Memory B cell (primary cell): ENCODE measurements around the gene DYRK1A.

Source experiments
- ATAC-seq: fragments of 150-1000 bp; cut with Tn5 transposase; 2 replicates; pipeline ENCODE4 v1.10.0; 2021; ENCODE audit warnings: low read depth, mild to moderate bottlenecking, moderate library complexity
- DNase-seq, 2 donors: peaks; one replicate each; pipeline ENCODE4 v3.0.0; 2022; ENCODE audit warnings: low spot score in 2 of 2
- H3K27ac Mint-ChIP-seq: one replicate; pipeline ENCODE4 v1.8.0; 2022; ENCODE audit warnings: mild to moderate bottlenecking, moderate library complexity, mixed read lengths
- H3K27me3 Mint-ChIP-seq: one replicate; pipeline ENCODE4 v1.8.0; 2022; ENCODE audit warnings: mixed read lengths
- H3K36me3 Mint-ChIP-seq: one replicate; pipeline ENCODE4 v1.8.0; 2022; ENCODE audit warnings: mild to moderate bottlenecking, mixed read lengths
- H3K4me1 Mint-ChIP-seq: one replicate; pipeline ENCODE4 v1.8.0; 2022; ENCODE audit warnings: mixed read lengths
- H3K4me3 Mint-ChIP-seq: one replicate; pipeline ENCODE4 v1.8.0; 2022; ENCODE audit warnings: mild to moderate bottlenecking, moderate library complexity, mixed read lengths
- H3K9me3 Mint-ChIP-seq: one replicate; pipeline ENCODE4 v1.8.0; 2022; ENCODE audit warnings: mixed read lengths

Gene DYRK1A

DNA sequence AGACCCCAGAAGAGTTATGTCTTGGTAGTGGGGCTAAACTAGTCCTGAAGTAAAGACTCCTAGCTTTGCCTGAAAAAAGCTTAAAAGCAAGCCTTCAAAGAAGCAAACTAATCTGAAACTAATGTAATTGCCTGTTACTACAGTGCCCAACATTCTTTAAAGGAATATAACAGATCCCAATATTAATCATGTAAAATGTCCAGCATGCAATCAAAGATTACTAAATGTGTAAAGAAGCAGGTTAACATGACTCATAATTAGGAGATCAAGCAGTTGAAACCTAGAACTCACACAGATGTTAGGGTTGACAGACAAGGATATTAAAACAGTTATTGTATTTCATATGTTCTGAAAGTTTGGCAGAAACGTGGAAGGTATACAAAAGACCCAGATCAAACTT is 17.8 kb downstream of the DYRK1A start:
- Mint-ChIP-seq H3K4me3 (no peak overlapping the region), H3K4me1 (peaks cover 59% of the 10 kb centered on the region), H3K36me3 (peaks cover 10% of the 10 kb centered on the region), H3K9me3 (peaks cover 2% of the 10 kb centered on the region), H3K27ac (peak overlapping the region; percentile 61), H3K27me3 (no peaks in the 10 kb centered on the region)
- no peak for ATAC-seq
- DNase-seq, result no peak

DNA sequence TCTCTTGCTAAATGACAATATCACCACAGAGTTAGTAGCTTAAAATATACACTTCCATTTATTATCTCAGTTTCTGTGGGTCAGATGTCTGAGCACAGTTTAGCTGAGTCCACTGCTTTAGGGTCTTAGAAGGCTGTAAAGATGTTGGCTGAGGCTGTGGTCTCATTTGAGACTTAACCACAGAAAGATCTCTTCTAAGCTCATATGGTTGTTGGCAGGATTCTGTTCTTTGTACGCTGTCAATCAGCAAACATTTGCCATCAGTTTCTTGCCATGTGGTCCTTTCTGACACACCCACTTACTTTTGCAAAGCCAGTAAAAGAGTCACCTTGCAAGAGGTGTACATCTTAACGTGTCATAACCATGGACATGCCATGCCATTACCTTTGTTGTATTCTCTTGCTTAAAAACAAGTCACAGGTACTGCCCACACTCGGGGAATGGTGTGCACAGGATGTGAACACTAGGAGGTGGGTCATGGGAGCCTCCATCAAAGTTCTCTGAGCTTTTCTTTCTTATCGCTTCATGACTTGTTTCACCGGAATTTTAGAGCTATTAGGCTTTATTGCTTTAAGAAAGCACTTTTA is 18.7 kb downstream of the DYRK1A start:
- Mint-ChIP-seq H3K9me3 (peaks cover 2% of the 10 kb centered on the region), H3K36me3 (peaks cover 10% of the 10 kb centered on the region), H3K27ac (peak overlapping the region; percentile 61), H3K27me3 (no peaks in the 10 kb centered on the region), H3K4me1 (peaks cover 64% of the 10 kb centered on the region), H3K4me3 (no peak overlapping the region)
- DNase-seq, result no peak
- no peak for ATAC-seq

DNA sequence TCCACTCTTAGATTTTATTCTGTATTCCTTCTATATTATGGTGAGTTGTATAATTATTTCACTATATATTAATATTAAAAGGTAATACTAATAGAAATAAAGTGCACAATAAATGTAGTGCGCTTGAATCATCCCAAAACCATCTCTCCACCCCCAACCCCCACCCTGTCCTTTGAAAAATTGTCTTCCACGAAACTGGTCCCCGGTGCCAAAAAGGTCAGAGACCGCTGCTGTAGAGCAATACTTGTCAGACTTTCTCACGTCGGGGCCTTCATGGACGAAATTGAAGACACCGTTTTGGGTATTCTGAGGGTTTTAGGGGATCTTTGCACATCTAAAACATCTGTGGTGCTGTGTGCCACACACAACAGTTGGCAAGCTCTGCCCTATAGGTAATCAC is 19.6 kb downstream of the DYRK1A start:
- H3K27me3 Mint-ChIP-seq, result no peaks in the 10 kb centered on the region
- DNase-seq (no peak), ATAC-seq (no peak)
- H3K36me3 Mint-ChIP-seq, result peaks cover 8% of the 10 kb centered on the region
- H3K9me3 Mint-ChIP-seq, result peaks cover 2% of the 10 kb centered on the region
- H3K4me1 Mint-ChIP-seq, result peaks cover 64% of the 10 kb centered on the region
- no peak overlapping the region for H3K4me3 Mint-ChIP-seq
- H3K27ac Mint-ChIP-seq, result no peak overlapping the region

DNA sequence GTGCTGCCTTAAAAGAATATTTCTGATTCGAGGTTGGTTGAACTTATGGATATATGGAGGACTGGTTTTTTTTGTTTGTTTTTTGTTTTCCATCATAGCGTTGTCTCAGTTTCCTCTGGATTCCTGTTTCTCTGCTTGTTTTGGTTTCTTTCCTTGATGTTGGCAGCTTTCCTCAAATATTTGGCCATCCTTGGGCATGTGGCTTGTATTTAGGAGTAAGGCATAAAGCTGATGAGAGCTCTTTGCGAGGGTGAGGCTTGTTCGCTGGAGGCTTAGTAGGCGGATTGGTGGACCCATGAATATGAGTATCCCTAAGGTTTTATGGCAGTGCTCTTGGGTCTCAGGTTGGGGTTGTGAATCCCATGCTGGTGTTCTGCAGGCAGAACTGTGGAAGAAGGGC is 22.9 kb downstream of the DYRK1A start:
- H3K4me3 Mint-ChIP-seq, result peak overlapping the region; percentile 2
- no peak for ATAC-seq
- DNase-seq, result no peak
- no peaks in the 10 kb centered on the region for H3K27me3 Mint-ChIP-seq
- no peaks in the 10 kb centered on the region for H3K9me3 Mint-ChIP-seq
- H3K4me1 Mint-ChIP-seq, result peaks cover 65% of the 10 kb centered on the region
- H3K27ac Mint-ChIP-seq, result peak overlapping the region; percentile 60
- peaks cover 3% of the 10 kb centered on the region for H3K36me3 Mint-ChIP-seq

DNA sequence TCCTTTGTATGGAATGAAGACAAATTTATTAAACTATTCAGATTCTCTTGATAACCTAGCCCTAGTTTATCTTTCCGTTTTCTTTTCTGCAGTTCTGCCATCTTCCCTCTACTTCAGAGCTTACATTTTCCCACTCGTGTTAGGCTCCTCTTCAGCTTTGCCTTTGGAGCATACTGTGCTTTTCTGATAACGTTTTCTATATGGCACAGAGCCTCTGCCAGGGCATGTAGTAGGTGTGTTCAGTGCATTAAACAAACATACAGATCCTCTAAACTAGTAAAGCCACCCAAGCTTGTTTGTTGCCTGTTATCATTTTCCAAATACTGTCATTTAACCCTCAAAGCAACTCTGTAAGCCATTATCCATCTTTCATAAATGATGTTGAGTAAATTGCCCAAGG is 25.1 kb downstream of the DYRK1A start:
- DNase-seq (no peak), ATAC-seq (no peak)
- H3K4me1 Mint-ChIP-seq, result peaks cover 62% of the 10 kb centered on the region
- peak overlapping the region; percentile 47 for H3K4me3 Mint-ChIP-seq
- H3K36me3 Mint-ChIP-seq, result no peaks in the 10 kb centered on the region
- peak overlapping the region; percentile 30 for H3K27ac Mint-ChIP-seq
- no peaks in the 10 kb centered on the region for H3K27me3 Mint-ChIP-seq
- no peaks in the 10 kb centered on the region for H3K9me3 Mint-ChIP-seq

DNA sequence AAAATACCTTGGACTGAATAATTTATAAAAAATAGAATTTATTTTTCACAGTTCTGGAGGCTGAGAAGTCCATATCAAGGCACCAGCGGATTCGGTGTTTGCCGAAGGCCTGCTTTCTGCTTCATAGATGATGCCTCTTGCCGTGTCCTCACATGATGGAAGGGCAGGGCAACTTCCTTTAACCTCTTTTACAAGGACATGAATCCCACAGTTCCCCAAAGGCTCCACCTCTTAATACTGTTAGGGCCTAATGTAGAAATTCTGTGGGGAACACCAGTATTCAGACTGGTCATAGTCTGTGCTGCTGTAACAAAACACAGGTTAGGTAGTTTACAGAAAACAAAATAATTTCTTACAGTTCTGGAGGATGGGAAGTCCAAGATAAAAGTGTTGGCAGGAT is 25.9 kb downstream of the DYRK1A start:
- Mint-ChIP-seq H3K4me3 (no peak overlapping the region), H3K36me3 (no peaks in the 10 kb centered on the region), H3K27ac (no peak overlapping the region), H3K9me3 (no peaks in the 10 kb centered on the region), H3K4me1 (peaks cover 62% of the 10 kb centered on the region), H3K27me3 (no peaks in the 10 kb centered on the region)
- no peak for ATAC-seq
- DNase-seq, result no peak

DNA sequence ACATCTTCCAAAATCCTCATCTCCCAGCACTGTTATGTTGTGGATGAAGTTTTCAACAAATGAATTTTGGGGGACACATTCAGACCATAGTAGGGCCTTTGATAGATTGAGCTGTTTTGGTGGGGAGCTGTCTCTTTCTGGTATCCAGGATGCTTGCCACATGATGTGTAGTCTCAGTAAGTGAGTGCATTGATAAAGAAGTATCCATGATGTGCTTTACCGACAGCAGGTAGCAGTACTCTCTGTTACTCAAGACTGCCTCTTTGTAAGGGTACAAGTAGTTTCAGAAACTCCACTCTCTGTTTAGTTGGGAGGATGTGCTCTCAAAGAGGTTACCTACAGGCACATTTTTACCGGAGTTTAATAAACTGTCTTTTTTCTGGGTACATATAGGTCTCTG is 26.5 kb downstream of the DYRK1A start:
- Mint-ChIP-seq H3K4me3 (no peak overlapping the region), H3K9me3 (no peaks in the 10 kb centered on the region), H3K36me3 (no peaks in the 10 kb centered on the region), H3K27me3 (no peaks in the 10 kb centered on the region), H3K4me1 (peaks cover 58% of the 10 kb centered on the region), H3K27ac (no peak overlapping the region)
- ATAC-seq, result no peak
- no peak for DNase-seq

DNA sequence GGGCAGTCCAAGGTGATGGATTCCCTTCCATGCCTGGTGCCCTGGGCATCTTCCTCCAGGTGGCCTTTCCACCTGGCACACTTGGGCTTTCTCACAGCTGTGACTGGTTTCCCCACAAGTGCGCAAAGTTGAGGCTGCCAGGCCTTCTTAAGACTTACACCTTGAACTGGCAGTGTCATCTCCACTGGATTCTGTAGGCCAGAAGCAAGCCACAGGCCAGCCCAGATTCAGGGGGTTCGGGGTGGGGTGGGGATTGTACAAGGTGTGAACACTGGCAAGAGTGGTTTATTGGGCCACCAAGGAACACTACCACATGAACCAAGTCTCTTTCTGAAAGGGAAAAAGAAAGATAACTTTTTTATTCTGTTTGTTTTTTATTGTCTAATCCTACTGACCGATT is 27.2 kb downstream of the DYRK1A start:
- peaks cover 60% of the 10 kb centered on the region for H3K4me1 Mint-ChIP-seq
- DNase-seq (no peak), ATAC-seq (no peak)
- H3K27me3 Mint-ChIP-seq, result no peaks in the 10 kb centered on the region
- no peaks in the 10 kb centered on the region for H3K9me3 Mint-ChIP-seq
- no peak overlapping the region for H3K27ac Mint-ChIP-seq
- H3K36me3 Mint-ChIP-seq, result peaks cover 2% of the 10 kb centered on the region
- no peak overlapping the region for H3K4me3 Mint-ChIP-seq

DNA sequence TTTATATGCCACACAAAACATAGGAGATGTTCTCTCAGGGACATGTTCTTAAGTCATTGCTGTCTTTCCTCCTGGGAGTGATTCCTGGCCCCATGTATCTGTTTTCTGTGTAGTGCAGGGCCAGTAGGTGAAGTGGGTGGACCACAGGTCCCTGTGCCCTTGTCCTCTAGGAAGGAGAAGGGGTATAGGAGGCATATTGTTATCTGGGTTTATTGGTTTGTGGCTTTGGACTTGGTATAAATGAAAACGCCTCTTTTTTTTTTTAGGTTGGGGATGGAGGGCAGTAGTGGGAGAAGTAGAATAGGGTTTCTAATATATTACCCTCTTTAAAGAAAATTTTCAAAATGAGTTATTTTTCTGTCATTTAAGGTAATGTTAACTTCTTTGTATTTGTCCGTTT is 29.4 kb downstream of the DYRK1A start:
- Mint-ChIP-seq H3K27ac (peak overlapping the region; percentile 25), H3K9me3 (no peaks in the 10 kb centered on the region), H3K4me1 (peaks cover 58% of the 10 kb centered on the region), H3K36me3 (peaks cover 4% of the 10 kb centered on the region), H3K27me3 (no peaks in the 10 kb centered on the region), H3K4me3 (no peak overlapping the region)
- no peak for DNase-seq
- no peak for ATAC-seq

DNA sequence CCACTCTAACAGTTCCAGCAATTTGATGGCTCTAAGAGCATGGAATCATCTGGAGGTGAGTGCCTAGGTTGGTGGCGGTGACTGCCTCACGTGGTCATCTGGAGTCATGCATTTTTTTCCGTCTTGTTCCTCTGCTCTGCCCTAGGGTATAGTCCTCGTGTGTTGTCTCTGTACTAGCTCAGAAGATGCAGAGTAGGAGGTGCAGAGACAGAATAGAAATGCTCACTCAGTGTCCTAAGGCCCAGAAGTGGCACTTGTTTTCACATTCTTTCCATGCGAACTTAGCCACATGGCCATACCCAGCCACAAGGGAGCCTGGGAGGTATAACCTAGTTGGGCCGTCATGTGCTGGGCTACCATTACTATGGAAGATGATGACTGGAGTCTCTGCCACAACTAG is 30.3 kb downstream of the DYRK1A start:
- peaks cover under 1% of the 10 kb centered on the region for H3K9me3 Mint-ChIP-seq
- H3K36me3 Mint-ChIP-seq, result peaks cover 4% of the 10 kb centered on the region
- H3K4me3 Mint-ChIP-seq, result no peak overlapping the region
- H3K4me1 Mint-ChIP-seq, result peaks cover 49% of the 10 kb centered on the region
- DNase-seq (no peak), ATAC-seq (no peak)
- H3K27ac Mint-ChIP-seq, result no peak overlapping the region
- H3K27me3 Mint-ChIP-seq, result no peaks in the 10 kb centered on the region

DNA sequence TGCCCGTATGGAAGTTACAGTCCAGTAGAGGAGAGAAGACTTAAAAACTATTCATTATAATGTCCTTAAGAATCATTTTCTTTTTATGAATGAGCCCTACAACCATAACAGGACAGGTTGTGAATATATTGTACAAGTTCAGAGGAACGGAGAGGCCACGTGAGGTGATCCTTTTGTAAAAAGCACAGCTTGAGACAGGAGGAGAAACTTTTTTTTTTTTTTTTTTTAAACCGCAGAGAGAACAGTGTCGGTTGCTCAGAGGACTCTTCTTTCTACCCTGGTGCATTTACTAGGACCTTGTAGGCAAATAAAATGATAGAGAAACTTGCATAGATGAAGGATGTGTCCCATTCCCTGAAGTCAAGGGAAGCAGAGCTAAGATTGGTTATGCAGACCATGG is 32.1 kb downstream of the DYRK1A start:
- no peak for DNase-seq
- Mint-ChIP-seq H3K27me3 (no peaks in the 10 kb centered on the region), H3K36me3 (peaks cover 14% of the 10 kb centered on the region), H3K27ac (peak overlapping the region; percentile 52), H3K9me3 (peaks cover 8% of the 10 kb centered on the region), H3K4me1 (peaks cover 44% of the 10 kb centered on the region), H3K4me3 (no peak overlapping the region)
- ATAC-seq, result no peak

DNA sequence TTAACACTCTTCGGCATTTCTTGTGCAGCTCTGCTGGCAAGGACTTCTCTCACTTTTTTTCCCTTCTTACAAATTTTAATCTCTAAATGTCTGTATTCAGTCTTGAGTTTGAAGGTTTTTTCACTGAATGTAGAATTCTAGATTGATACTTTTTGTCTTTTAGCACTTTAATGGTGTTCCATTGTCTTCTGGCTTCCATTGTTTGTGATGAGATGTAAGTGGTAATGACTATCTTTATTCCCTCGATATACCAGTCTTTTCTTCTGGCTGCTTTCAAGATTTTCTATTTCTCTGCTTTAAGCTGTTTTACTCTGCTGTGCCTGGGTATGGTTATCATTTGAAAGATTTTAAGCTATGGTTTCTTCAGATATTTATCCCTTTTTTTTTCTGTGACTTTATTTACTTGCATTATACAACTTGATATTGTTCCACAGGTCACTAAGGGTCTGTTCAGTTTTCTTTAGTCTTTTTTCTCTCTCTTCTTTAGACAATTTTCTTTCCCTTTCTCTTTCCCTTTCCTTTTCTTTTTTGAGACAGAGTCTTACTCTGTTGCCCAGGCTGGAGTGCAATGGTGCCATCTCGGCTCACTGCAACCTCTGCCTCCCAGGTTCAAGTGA is 35.8 kb downstream of the DYRK1A start:
- H3K36me3 Mint-ChIP-seq, result peaks cover 14% of the 10 kb centered on the region
- no peak overlapping the region for H3K4me3 Mint-ChIP-seq
- peaks cover 8% of the 10 kb centered on the region for H3K9me3 Mint-ChIP-seq
- no peak for ATAC-seq
- peak overlapping the region; percentile 55 for H3K27ac Mint-ChIP-seq
- peaks cover 52% of the 10 kb centered on the region for H3K4me1 Mint-ChIP-seq
- H3K27me3 Mint-ChIP-seq, result no peaks in the 10 kb centered on the region
- DNase-seq, result no peak

DNA sequence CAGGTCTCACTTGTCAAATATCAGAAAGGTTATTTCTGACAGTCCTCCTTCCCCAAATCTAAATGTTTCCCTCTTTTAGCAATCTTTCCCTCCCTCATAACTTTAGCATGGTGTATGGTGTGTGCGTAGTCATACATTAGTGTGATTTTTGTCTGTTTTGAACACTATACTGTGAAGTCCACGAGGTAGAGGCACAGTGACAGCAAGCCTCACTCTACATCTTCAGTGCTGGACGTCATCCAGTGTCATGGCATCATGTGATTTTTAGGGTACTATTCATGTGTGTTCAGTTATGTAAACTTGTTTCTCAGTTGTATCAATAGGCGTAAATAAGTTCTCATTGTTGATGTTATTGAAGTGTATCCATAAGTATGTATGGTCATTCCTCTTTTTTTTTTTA is 39.1 kb downstream of the DYRK1A start:
- H3K4me3 Mint-ChIP-seq, result peak overlapping the region; percentile 46
- H3K27ac Mint-ChIP-seq, result peak overlapping the region; percentile 56

DNA sequence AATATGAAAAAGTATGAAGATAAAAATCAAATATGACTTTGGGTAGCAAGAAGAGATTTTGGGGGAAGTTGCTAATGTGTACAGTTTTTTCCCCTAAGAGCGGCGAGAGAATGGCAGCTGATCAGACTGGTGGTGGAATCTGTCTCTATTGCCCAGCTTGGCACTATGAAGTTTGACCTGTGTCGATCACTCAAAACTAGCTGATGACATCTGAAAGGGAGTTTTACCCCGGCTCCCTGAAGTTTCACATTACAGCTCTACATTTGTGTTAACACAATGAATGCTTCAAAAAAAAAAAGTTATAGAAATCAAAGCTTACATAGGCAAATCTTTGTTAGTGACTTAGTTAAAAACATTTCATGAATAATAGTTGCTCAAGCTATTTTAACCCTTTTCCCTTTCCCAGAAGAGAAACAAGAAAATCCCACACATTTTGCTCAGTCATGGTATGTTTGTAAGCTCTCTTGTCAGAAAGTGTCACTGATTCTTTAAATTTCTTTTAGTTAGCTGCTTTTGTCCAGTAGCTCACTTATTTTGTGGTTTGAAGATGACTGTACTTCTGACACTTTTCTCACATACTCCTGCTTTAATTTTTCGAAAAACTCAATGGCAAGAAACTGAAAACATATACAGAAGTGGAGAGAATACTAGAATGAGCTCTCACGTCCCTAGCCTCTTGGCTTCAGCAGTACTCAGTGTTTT is 41.3 kb downstream of the DYRK1A start:
- Mint-ChIP-seq H3K27ac (peak overlapping the region; percentile 46), H3K36me3 (peaks cover 10% of the 10 kb centered on the region), H3K4me1 (peaks cover 55% of the 10 kb centered on the region), H3K9me3 (peaks cover 1% of the 10 kb centered on the region), H3K27me3 (no peaks in the 10 kb centered on the region), H3K4me3 (no peak overlapping the region)
- peak; percentile 35 for ATAC-seq
- DNase-seq, result no peak

More for the DNA sequence above, 39.1 kb downstream of the DYRK1A start:
- no peak for DNase-seq
- H3K9me3 Mint-ChIP-seq, result peaks cover 9% of the 10 kb centered on the region
- peaks cover 18% of the 10 kb centered on the region for H3K36me3 Mint-ChIP-seq
- peaks cover 46% of the 10 kb centered on the region for H3K4me1 Mint-ChIP-seq
- no peaks in the 10 kb centered on the region for H3K27me3 Mint-ChIP-seq
- peak; percentile 65 for ATAC-seq
